HUES48 (cell line): Measurements from ENCODE around the gene NPM3.

ENCODE experiments used
- H3K27ac ChIP-seq: one replicate; pipeline ENCODE4 v1.7.0; 2013; ENCODE audit warnings: low read depth, low read length, inconsistent platforms
- H3K27me3 ChIP-seq: 2 replicates; pipeline ENCODE4 v1.6.1; 2013; ENCODE audit warnings: mild to moderate bottlenecking, low read length; ENCODE audit not compliant: control insufficient read depth, insufficient read depth
- H3K36me3 ChIP-seq: 2 replicates; pipeline ENCODE4 v1.6.1; 2013; ENCODE audit warnings: low read length; ENCODE audit not compliant: control insufficient read depth, insufficient read depth
- H3K4me1 ChIP-seq: 2 replicates; pipeline ENCODE4 v1.6.1; 2013; ENCODE audit warnings: mild to moderate bottlenecking, low read length; ENCODE audit not compliant: control insufficient read depth, insufficient read depth
- H3K4me3 ChIP-seq: 2 replicates; pipeline ENCODE4 v1.5.1; 2013; ENCODE audit warnings: mild to moderate bottlenecking, low read depth, low read length
- H3K9ac ChIP-seq: 2 replicates; pipeline ENCODE4 v1.6.1; 2013; ENCODE audit warnings: mild to moderate bottlenecking, low read depth, low read length, moderate library complexity
- H3K9me3 ChIP-seq: 2 replicates; pipeline ENCODE4 v1.6.1; 2013; ENCODE audit warnings: low read length; ENCODE audit not compliant: control insufficient read depth, insufficient read depth

Gene NPM3

GRCh38 chr10:101779544-101780186 is 3.6 kb downstream of the NPM3 start:
- peak overlapping the region; percentile 62 for H3K4me3 ChIP-seq

GRCh38 chr10:101778781-101779543 is 4.3 kb downstream of the NPM3 start:
- peak overlapping the region; percentile 91 for H3K27ac ChIP-seq
- no peak overlapping the region; the same call in 1 of the 2 replicates for H3K9ac ChIP-seq
- peaks cover 47% of the 10 kb centered on the region for H3K27me3 ChIP-seq
- H3K4me3 ChIP-seq: peak overlapping the region; percentile 62
- H3K36me3 ChIP-seq: no peaks in the 10 kb centered on the region; the same call in 1 of the 2 replicates
- H3K4me1 ChIP-seq: peaks cover 46% of the 10 kb centered on the region
- no peaks in the 10 kb centered on the region for H3K9me3 ChIP-seq

More at GRCh38 chr10:101779544-101780186, 3.6 kb downstream of the NPM3 start:
- Histone ChIP-seq H3K36me3 (peaks cover 5% of the 10 kb centered on the region; the same call in 1 of the 2 replicates), H3K9me3 (no peaks in the 10 kb centered on the region), H3K27me3 (peaks cover 40% of the 10 kb centered on the region), H3K9ac (no peak overlapping the region), H3K4me1 (peaks cover 46% of the 10 kb centered on the region), H3K27ac (peak overlapping the region; percentile 91)

GRCh38 chr10:101778151-101778780 is 5.0 kb downstream of the NPM3 start:
- peaks cover 54% of the 10 kb centered on the region for H3K27me3 ChIP-seq
- no peak overlapping the region for H3K9ac ChIP-seq
- H3K36me3 ChIP-seq: no peaks in the 10 kb centered on the region; the same call in 1 of the 2 replicates
- peak overlapping the region; percentile 62 for H3K4me3 ChIP-seq
- peaks cover 53% of the 10 kb centered on the region for H3K4me1 ChIP-seq
- no peaks in the 10 kb centered on the region for H3K9me3 ChIP-seq
- peak overlapping the region; percentile 91 for H3K27ac ChIP-seq

GRCh38 chr10:101777619-101778145 is 5.6 kb downstream of the NPM3 start:
- no peaks in the 10 kb centered on the region; the same call in 1 of the 2 replicates for H3K36me3 ChIP-seq
- peaks cover 59% of the 10 kb centered on the region for H3K4me1 ChIP-seq
- H3K9ac ChIP-seq: no peak overlapping the region
- no peak overlapping the region for H3K27ac ChIP-seq
- no peak overlapping the region for H3K4me3 ChIP-seq
- H3K9me3 ChIP-seq: no peaks in the 10 kb centered on the region
- H3K27me3 ChIP-seq: peaks cover 59% of the 10 kb centered on the region

- Histone ChIP-seq H3K4me3 (peak overlapping the region; percentile 48; the same call in 1 of the 2 replicates), H3K27me3 (peaks cover 70% of the 10 kb centered on the region), H3K9ac (no peak overlapping the region), H3K9me3 (no peaks in the 10 kb centered on the region), H3K27ac (no peak overlapping the region), H3K4me1 (peaks cover 63% of the 10 kb centered on the region), H3K36me3 (no peaks in the 10 kb centered on the region; the same call in 1 of the 2 replicates)
Observed at GRCh38 chr10:101776161-101776817, 7.0 kb downstream of the NPM3 start.

GRCh38 chr10:101775273-101776160 is 7.7 kb downstream of the NPM3 start, which contains the start of gene FGF8:
Gene FGF8 (minus strand): TSS chr10:101776114. CDS start chr10:101775900, 214 bp downstream.
- H3K9me3 ChIP-seq: no peaks in the 10 kb centered on the region
- H3K27ac ChIP-seq: no peak within 1 kb of the TSS
- peak within 1 kb of the TSS; percentile 48 for H3K4me3 ChIP-seq
- peaks cover 70% of the 10 kb centered on the region for H3K27me3 ChIP-seq
- H3K36me3 ChIP-seq: no peaks in the 10 kb centered on the region; the same call in 1 of the 2 replicates
- peaks cover 58% of the 10 kb centered on the region for H3K4me1 ChIP-seq
- H3K9ac ChIP-seq: no peak within 1 kb of the TSS

GRCh38 chr10:101774589-101775272 is 8.5 kb downstream of the NPM3 start:
- peaks cover 52% of the 10 kb centered on the region for H3K4me1 ChIP-seq
- H3K27me3 ChIP-seq: peaks cover 70% of the 10 kb centered on the region
- H3K27ac ChIP-seq: no peak overlapping the region
- H3K9ac ChIP-seq: no peak overlapping the region
- H3K9me3 ChIP-seq: no peaks in the 10 kb centered on the region
- H3K36me3 ChIP-seq: no peaks in the 10 kb centered on the region; the same call in 1 of the 2 replicates
- H3K4me3 ChIP-seq: peak overlapping the region; percentile 42

GRCh38 chr10:101773923-101774588 is 9.2 kb downstream of the NPM3 start:
- Histone ChIP-seq H3K27ac (no peak overlapping the region), H3K27me3 (peaks cover 70% of the 10 kb centered on the region), H3K4me3 (peak overlapping the region; percentile 42; the same call in 1 of the 2 replicates)

More at GRCh38 chr10:101773923-101774588, 9.2 kb downstream of the NPM3 start:
- H3K36me3 ChIP-seq: no peaks in the 10 kb centered on the region; the same call in 1 of the 2 replicates
- H3K4me1 ChIP-seq: peaks cover 50% of the 10 kb centered on the region
- H3K9me3 ChIP-seq: no peaks in the 10 kb centered on the region
- no peak overlapping the region for H3K9ac ChIP-seq
